ENCODE data around the gene P3H2. TPM values are rescaled to one million over a fixed set of nuclear protein-coding genes. Genes with fewer than 3 reads are reported as not detected.

Gene P3H2
- total and polyA plus RNA-seq, 8 donors = 1.4 to 46.1 (median 20.3) TPM

- intact Hi-C loops (cut with DNase I; ENCODE audit: low total_unique reads) = no loop called here
- H3K27ac ChIP-seq = no peak overlapping the region
- H3K36me3 ChIP-seq = no peaks in the 10 kb centered on the region
- TF ChIP-seq CTCF (IDR thresholded peaks at IDR 0.05) = no peak
- no peak for TF ChIP-seq EP300 (IDR thresholded peaks at IDR 0.05)
- TF ChIP-seq POLR2AphosphoS5 (IDR thresholded peaks at IDR 0.05) = no peak
- TF ChIP-seq POLR2A (IDR thresholded peaks at IDR 0.05) = no peak
- H3K27me3 ChIP-seq = no peaks in the 10 kb centered on the region
- no peaks in the 10 kb centered on the region for H3K9me3 ChIP-seq
- no peak for DNase-seq
- no peak overlapping the region for H3K4me3 ChIP-seq
- H3K4me1 ChIP-seq = peaks cover 0 to 8% (median 0%) of the 10 kb centered on the region in 4 donors
- WGBS, 5 donors = 30 to 58% (median 56%) methylated on average over 1 of the region's 1 CpG
Observed at GRCh38 chr3:190031887-190032752, 88.6 kb downstream of the P3H2 start.

- intact Hi-C loops (cut with DNase I; ENCODE audit: low total_unique reads) = no loop called here
- Histone ChIP-seq H3K4me3 (no peak overlapping the region), H3K27ac (no peak overlapping the region), H3K9me3 (no peaks in the 10 kb centered on the region), H3K36me3 (no peaks in the 10 kb centered on the region), H3K27me3 (no peaks in the 10 kb centered on the region), H3K4me1 (peaks cover 0 to 5% (median 0%) of the 10 kb centered on the region in 4 donors)
- TF ChIP-seq POLR2AphosphoS5 (IDR thresholded peaks at IDR 0.05) (no peak), POLR2A (IDR thresholded peaks at IDR 0.05) (no peak), CTCF (IDR thresholded peaks at IDR 0.05) (no peak), EP300 (IDR thresholded peaks at IDR 0.05) (no peak)
- 86 to 94% (median 93%) methylated on average over 3 of the region's 3 CpGs for WGBS, 5 donors
- DNase-seq = no peak
Observed at GRCh38 chr3:190027116-190027515, 93.6 kb downstream of the P3H2 start.

GRCh38 chr3:190026154-190026553 lies 94.5 kb downstream of the P3H2 start:
- intact Hi-C loops (cut with DNase I; ENCODE audit: low total_unique reads) = no loop called here
- Histone ChIP-seq H3K4me3 (no peak overlapping the region), H3K36me3 (no peaks in the 10 kb centered on the region), H3K9me3 (no peaks in the 10 kb centered on the region), H3K4me1 (no peaks in the 10 kb centered on the region), H3K27ac (no peak overlapping the region), H3K27me3 (no peaks in the 10 kb centered on the region)
- TF ChIP-seq CTCF (IDR thresholded peaks at IDR 0.05) (no peak), POLR2A (IDR thresholded peaks at IDR 0.05) (no peak), POLR2AphosphoS5 (IDR thresholded peaks at IDR 0.05) (no peak), EP300 (IDR thresholded peaks at IDR 0.05) (no peak)
- DNase-seq = no peak
- 89 to 93% (median 91%) methylated on average over 6 of the region's 6 CpGs for WGBS, 5 donors

GRCh38 chr3:190024912-190025311 lies 95.8 kb downstream of the P3H2 start:
- no peaks in the 10 kb centered on the region for H3K4me1 ChIP-seq
- H3K4me3 ChIP-seq = no peak overlapping the region
- H3K9me3 ChIP-seq = no peaks in the 10 kb centered on the region
- 57 to 84% (median 76%) methylated on average over 4 of the region's 4 CpGs for WGBS, 5 donors
- H3K27me3 ChIP-seq = no peaks in the 10 kb centered on the region
- intact Hi-C loops (cut with DNase I; ENCODE audit: low total_unique reads) = no loop called here
- no peaks in the 10 kb centered on the region for H3K36me3 ChIP-seq
- DNase-seq = no peak
- H3K27ac ChIP-seq = no peak overlapping the region
- no peak for TF ChIP-seq CTCF (IDR thresholded peaks at IDR 0.05)
- TF ChIP-seq POLR2AphosphoS5 (IDR thresholded peaks at IDR 0.05) = no peak
- no peak for TF ChIP-seq EP300 (IDR thresholded peaks at IDR 0.05)
- TF ChIP-seq POLR2A (IDR thresholded peaks at IDR 0.05) = no peak

Measured in stomach (tissue), 9 donors.